ENCODE measurements around the gene C22orf39.

C22orf39 gene

GRCh38 chr22:19480789-19481188 lies 33.3 kb upstream of the C22orf39 start:
- no peak for TF ChIP-seq EZH2 (IDR thresholded peaks at IDR 0.05; ENCODE audit: borderline replicate concordance, low read depth, low read length, severe bottlenecking)
- no peak for TF ChIP-seq CTCF (IDR thresholded peaks at IDR 0.05; ENCODE audit: borderline replicate concordance, extremely low read depth, low read length, poor library complexity, severe bottlenecking)
- DNase-seq (no peak), ATAC-seq (ENCODE audit: insufficient read depth, low read depth) (no peak)
- Histone ChIP-seq H3K4me3 (ENCODE audit: low read depth in 1 of 2, low read length in 2 of 2) (peak overlapping the region; percentile 52 to 98; a peak in 3 of 4 replicates), H3K4me2 (ENCODE audit: insufficient read depth, low read length) (peak overlapping the region; percentile 84), H3K79me2 (ENCODE audit: insufficient read depth, low read length) (peaks cover 84% of the 10 kb centered on the region), H3K4me1 (ENCODE audit: insufficient read depth, low read length) (peaks cover 53% of the 10 kb centered on the region), H4K20me1 (ENCODE audit: insufficient read depth, low read length) (peaks cover 52% of the 10 kb centered on the region), H3K27ac (ENCODE audit: low read length) (peak overlapping the region; percentile 80), H2AFZ (ENCODE audit: low read depth, low read length) (no peak overlapping the region), H3K36me3 (ENCODE audit: insufficient read depth, low read length) (peaks cover 58% of the 10 kb centered on the region), H3K9ac (ENCODE audit: low read depth, low read length) (peak overlapping the region; percentile 79), H3K27me3 (ENCODE audit: insufficient read depth, low read length, poor library complexity) (no peaks in the 10 kb centered on the region), H3K9me3 (ENCODE audit: insufficient read depth, low read length, severe bottlenecking) (no peaks in the 10 kb centered on the region)

GRCh38 chr22:19480173-19480568 lies 32.7 kb upstream of the C22orf39 start:
- H4K20me1 ChIP-seq (ENCODE audit: insufficient read depth, low read length): peaks cover 57% of the 10 kb centered on the region
- H3K9me3 ChIP-seq (ENCODE audit: insufficient read depth, low read length, severe bottlenecking): no peaks in the 10 kb centered on the region
- DNase-seq (no peak), ATAC-seq (ENCODE audit: insufficient read depth, low read depth) (peak; percentile 6; the same call in 1 of the 3 replicates)
- peak overlapping the region; percentile 91 for H2AFZ ChIP-seq (ENCODE audit: low read depth, low read length)
- peak overlapping the region; percentile 84 for H3K4me2 ChIP-seq (ENCODE audit: insufficient read depth, low read length)
- H3K4me1 ChIP-seq (ENCODE audit: insufficient read depth, low read length): peaks cover 54% of the 10 kb centered on the region
- H3K36me3 ChIP-seq (ENCODE audit: insufficient read depth, low read length): peaks cover 58% of the 10 kb centered on the region
- H3K4me3 ChIP-seq (ENCODE audit: low read depth in 1 of 2, low read length in 2 of 2): peak overlapping the region; percentile 52 to 98
- H3K27ac ChIP-seq (ENCODE audit: low read length): peak overlapping the region; percentile 80
- peaks cover 85% of the 10 kb centered on the region for H3K79me2 ChIP-seq (ENCODE audit: insufficient read depth, low read length)
- peak overlapping the region; percentile 79 for H3K9ac ChIP-seq (ENCODE audit: low read depth, low read length)
- no peaks in the 10 kb centered on the region for H3K27me3 ChIP-seq (ENCODE audit: insufficient read depth, low read length, poor library complexity)
- no peak for TF ChIP-seq EZH2 (IDR thresholded peaks at IDR 0.05; ENCODE audit: borderline replicate concordance, low read depth, low read length, severe bottlenecking)
- TF ChIP-seq CTCF (IDR thresholded peaks at IDR 0.05; ENCODE audit: borderline replicate concordance, extremely low read depth, low read length, poor library complexity, severe bottlenecking): no peak

- Histone ChIP-seq H3K4me2 (ENCODE audit: insufficient read depth, low read length) (peak within 1 kb of the TSS; percentile 93), H3K27ac (ENCODE audit: low read length) (peak within 1 kb of the TSS; percentile 100), H3K36me3 (ENCODE audit: insufficient read depth, low read length) (peaks cover 58% of the 10 kb centered on the region), H3K27me3 (ENCODE audit: insufficient read depth, low read length, poor library complexity) (no peaks in the 10 kb centered on the region), H3K9ac (ENCODE audit: low read depth, low read length) (peak within 1 kb of the TSS; percentile 79), H3K9me3 (ENCODE audit: insufficient read depth, low read length, severe bottlenecking) (no peaks in the 10 kb centered on the region), H3K4me1 (ENCODE audit: insufficient read depth, low read length) (peaks cover 53% of the 10 kb centered on the region), H4K20me1 (ENCODE audit: insufficient read depth, low read length) (peaks cover 62% of the 10 kb centered on the region), H3K79me2 (ENCODE audit: insufficient read depth, low read length) (peaks cover 88% of the 10 kb centered on the region), H3K4me3 (ENCODE audit: low read depth in 1 of 2, low read length in 2 of 2) (peak within 1 kb of the TSS; percentile 52 to 98), H2AFZ (ENCODE audit: low read depth, low read length) (peak within 1 kb of the TSS; percentile 98)
- ATAC-seq (ENCODE audit: insufficient read depth, low read depth) (peak; percentile 91), DNase-seq (peak; percentile 97)
- TF ChIP-seq EZH2 (IDR thresholded peaks at IDR 0.05; ENCODE audit: borderline replicate concordance, low read depth, low read length, severe bottlenecking) (no peak), CTCF (IDR thresholded peaks at IDR 0.05; ENCODE audit: borderline replicate concordance, extremely low read depth, low read length, poor library complexity, severe bottlenecking) (peak; percentile 5)
Measured at GRCh38 chr22:19479355-19480172, 32.1 kb upstream of the C22orf39 start, which contains the start of gene CDC45. CDC45 (plus strand) TSS chr22:19479920; CDS start chr22:19479969, 49 bp downstream.
